Activated B cell treated with CpG ODN at 0.5 μM for 24 hours (primary cell): ENCODE results near the gene ADAMTS14. TPM values are rescaled to one million over a fixed set of nuclear protein-coding genes. Genes with fewer than 3 reads are reported as not detected.
"Not testable (repeated sequence)": the region's sequence is repeated elsewhere in the genome, so short reads cannot be mapped to it uniquely, and the experiment has no call there.

Source experiments
- ATAC-seq: fragments of 200-7000 bp; cut with Tn5 transposase; one replicate; pipeline ENCODE4 v1.10.0; 2021; ENCODE audit warnings: low read depth, mild to moderate bottlenecking, moderate library complexity
- CTCF ChIA-PET: fragments of 350-600 bp; sonication (Branson Sonifier 250); formaldehyde crosslinking; loops from one replicate; lab custom pipeline; 2021; ENCODE audit warnings: antibody characterized with exemption; lab: Charles Lee
- POLR2A ChIA-PET: fragments of 350-600 bp; sonication (Branson Sonifier 250); formaldehyde crosslinking; loops from one replicate; lab custom pipeline; 2021; ENCODE audit warnings: antibody characterized with exemption; lab: Charles Lee
- DNase-seq: peaks from one replicate; pipeline ENCODE4 v3.0.0; 2022
- H3K27ac Mint-ChIP-seq: one replicate; pipeline ENCODE4 v1.8.0; 2020; ENCODE audit warnings: mixed read lengths
- H3K27me3 Mint-ChIP-seq: one replicate; pipeline ENCODE4 v1.8.0; 2021; ENCODE audit warnings: mixed read lengths
- H3K36me3 Mint-ChIP-seq: one replicate; pipeline ENCODE4 v1.8.0; 2021; ENCODE audit warnings: low read depth, mixed read lengths
- H3K4me1 Mint-ChIP-seq: one replicate; pipeline ENCODE4 v1.8.0; 2021; ENCODE audit warnings: mixed read lengths
- H3K4me3 Mint-ChIP-seq: one replicate; pipeline ENCODE4 v1.8.0; 2020; ENCODE audit warnings: mild to moderate bottlenecking, mixed read lengths
- H3K9me3 Mint-ChIP-seq: one replicate; pipeline ENCODE4 v1.8.0; 2020; ENCODE audit warnings: mixed read lengths
- CTCF ChIP-seq: fragments of 200-600 bp; IDR thresholded peaks from one replicate; pipeline ENCODE4 v1.8.0; 2022; ENCODE audit warnings: antibody characterized with exemption, mild to moderate bottlenecking
- intact Hi-C: fragments of 100-400 bp; cut with micrococcal nuclease; formaldehyde crosslinking; loops from one replicate; pipeline ENCODE4 v1.15.1; 2024
- total RNA-seq: library from RNA; stranded (reverse); gene quantifications from 2 replicates; pipeline ENCODE4 v1.2.3, GENCODE V29; 2022

The ADAMTS14 gene
- total RNA-seq, 1 donor from 2014 or later: 0.04 TPM

GRCh38 chr10:70634011-70634410 lies 38.3 kb upstream of the ADAMTS14 start:
- CTCF ChIA-PET: no interaction called here
- no peaks in the 10 kb centered on the region for H3K4me1 Mint-ChIP-seq
- no peaks in the 10 kb centered on the region for H3K9me3 Mint-ChIP-seq
- TF ChIP-seq CTCF: no peak
- POLR2A ChIA-PET: no interaction called here
- H3K27ac Mint-ChIP-seq: no peak overlapping the region
- intact Hi-C loops: no loop called here
- DNase-seq: no peak
- peaks cover 4% of the 10 kb centered on the region for H3K27me3 Mint-ChIP-seq
- no peak overlapping the region for H3K4me3 Mint-ChIP-seq
- no peaks in the 10 kb centered on the region for H3K36me3 Mint-ChIP-seq
- no peak for ATAC-seq

GRCh38 chr10:70634515-70634914 lies 37.8 kb upstream of the ADAMTS14 start:
- H3K9me3 Mint-ChIP-seq, H3K27ac Mint-ChIP-seq, H3K4me1 Mint-ChIP-seq, H3K36me3 Mint-ChIP-seq, H3K4me3 Mint-ChIP-seq, ATAC-seq, CTCF ChIA-PET, DNase-seq, POLR2A ChIA-PET, H3K27me3 Mint-ChIP-seq, intact Hi-C loops: not testable (repeated sequence)

- H3K9me3 Mint-ChIP-seq, H3K4me1 Mint-ChIP-seq, H3K36me3 Mint-ChIP-seq, POLR2A ChIA-PET, H3K27ac Mint-ChIP-seq, H3K4me3 Mint-ChIP-seq, intact Hi-C loops, CTCF ChIA-PET, ATAC-seq, DNase-seq, H3K27me3 Mint-ChIP-seq: not testable (repeated sequence)
Observed at GRCh38 chr10:70639640-70640383, 32.5 kb upstream of the ADAMTS14 start.

GRCh38 chr10:70643272-70643671 lies 29.0 kb upstream of the ADAMTS14 start:
- H3K27me3 Mint-ChIP-seq: peaks cover 12% of the 10 kb centered on the region
- intact Hi-C loops, DNase-seq, H3K4me1 Mint-ChIP-seq, H3K9me3 Mint-ChIP-seq, H3K27ac Mint-ChIP-seq, ATAC-seq, CTCF ChIA-PET, H3K4me3 Mint-ChIP-seq, POLR2A ChIA-PET, H3K36me3 Mint-ChIP-seq: not testable (repeated sequence)

GRCh38 chr10:70644959-70645358 lies 27.3 kb upstream of the ADAMTS14 start:
- H3K4me3 Mint-ChIP-seq, H3K27ac Mint-ChIP-seq, ATAC-seq, DNase-seq, intact Hi-C loops, H3K36me3 Mint-ChIP-seq, H3K4me1 Mint-ChIP-seq, POLR2A ChIA-PET, CTCF ChIA-PET: not testable (repeated sequence)
- Mint-ChIP-seq H3K9me3 (peaks cover 16% of the 10 kb centered on the region), H3K27me3 (peaks cover 12% of the 10 kb centered on the region)

- H3K36me3 Mint-ChIP-seq: no peaks in the 10 kb centered on the region
- peaks cover 12% of the 10 kb centered on the region for H3K27me3 Mint-ChIP-seq
- H3K27ac Mint-ChIP-seq: no peak overlapping the region
- CTCF ChIA-PET: no interaction called here
- TF ChIP-seq CTCF: no peak
- H3K4me1 Mint-ChIP-seq: no peaks in the 10 kb centered on the region
- ATAC-seq (no peak), DNase-seq (no peak)
- H3K4me3 Mint-ChIP-seq: no peak overlapping the region
- peaks cover 28% of the 10 kb centered on the region for H3K9me3 Mint-ChIP-seq
- intact Hi-C loops: no loop called here
- POLR2A ChIA-PET: no interaction called here
Observed at GRCh38 chr10:70647086-70647485, 25.2 kb upstream of the ADAMTS14 start.

GRCh38 chr10:70648427-70648826 lies 23.9 kb upstream of the ADAMTS14 start:
- Mint-ChIP-seq H3K27me3 (peaks cover 13% of the 10 kb centered on the region), H3K4me1 (no peaks in the 10 kb centered on the region), H3K9me3 (peaks cover 31% of the 10 kb centered on the region), H3K27ac (no peak overlapping the region), H3K4me3 (no peak overlapping the region), H3K36me3 (no peaks in the 10 kb centered on the region)
- TF ChIP-seq CTCF: no peak
- DNase-seq (no peak), ATAC-seq (no peak)
- ChIA-PET CTCF (interaction anchor here (0.7 kb wide), 1 partner anchor 1226 kb away, joined by 3 read pairs; no protein-coding TSS in a partner anchor), POLR2A (no interaction called here)
- intact Hi-C loops: no loop called here
